Panc1 (cell line): Measurements from ENCODE around the gene ROBO1. TPM values are rescaled to one million over a fixed set of nuclear protein-coding genes. Genes with fewer than 3 reads are reported as not detected.

Source experiments
- ATAC-seq: fragments of 200-7000 bp; cut with Tn5 transposase; 2 replicates; pipeline ENCODE4 v1.9.1; 2020; ENCODE audit warnings: mild to moderate bottlenecking, moderate library complexity
- BruUV-seq: library from RNA; stranded (reverse); fragments of 400-500 nt; replicated peaks from 2 replicates; lab custom pipeline; 2021; lab: Mats Ljungman, UMichigan
- CTCF ChIA-PET: fragments of 300-600 bp; sonication (Branson Sonifier 250); formaldehyde crosslinking; loops from one replicate; lab custom pipeline; 2022; ENCODE audit warnings: antibody characterized with exemption; lab: Charles Lee
- POLR2A ChIA-PET: fragments of 300-600 bp; sonication (Branson Sonifier 250); formaldehyde crosslinking; loops from one replicate; lab custom pipeline; 2022; ENCODE audit warnings: antibody characterized with exemption; lab: Charles Lee
- DNase-seq: peaks from one replicate; pipeline ENCODE4 v3.0.0-alpha.2; 2010; ENCODE audit warnings: low read depth, low spot score
- H3K27ac ChIP-seq: 2 replicates; pipeline ENCODE4 v1.5.1; 2011; ENCODE audit warnings: mild to moderate bottlenecking, low read length, inconsistent platforms
- H3K27me3 ChIP-seq: fragments of 200-500 bp; sonication (Bioruptor generic); 2 replicates; pipeline ENCODE4 v1.6.0; 2014; ENCODE audit warnings: low read length, inconsistent platforms; ENCODE audit not compliant: control insufficient read depth, insufficient read depth
- H3K36me3 ChIP-seq: fragments of 200-500 bp; sonication (Bioruptor generic); 2 replicates; pipeline ENCODE4 v1.5.1; 2014; ENCODE audit warnings: inconsistent platforms, mild to moderate bottlenecking, low read length, moderate library complexity; ENCODE audit not compliant: control insufficient read depth, insufficient read depth
- H3K4me1 ChIP-seq: 2 replicates; pipeline ENCODE4 v1.5.1; 2011; ENCODE audit warnings: inconsistent platforms, mild to moderate bottlenecking, low read length, moderate library complexity; ENCODE audit not compliant: control insufficient read depth, insufficient read depth
- H3K4me3 ChIP-seq, 2 experiments: 2 replicates each; pipeline ENCODE4 v1.5.1; 2011 to 2012; ENCODE audit warnings: low read depth in 2 of 2, low read length in 2 of 2, mild to moderate bottlenecking in 2 of 2, inconsistent platforms in 1 of 2, moderate library complexity in 1 of 2
- H3K9me3 ChIP-seq: fragments of 200-500 bp; sonication (Bioruptor generic); 2 replicates; pipeline ENCODE4 v1.5.1; 2014; ENCODE audit warnings: low read depth, mild to moderate bottlenecking, inconsistent platforms, low read length, moderate library complexity; ENCODE audit not compliant: control insufficient read depth, insufficient read depth
- POLR2AphosphoS5 ChIP-seq: IDR thresholded peaks from 2 replicates; pipeline ENCODE4 v1.6.1; 2012; ENCODE audit warnings: mild to moderate bottlenecking, low read depth, low read length, moderate library complexity
- REST ChIP-seq, 2 experiments: IDR thresholded peaks; 2 replicates each; pipeline ENCODE4 v1.6.1; 2011 to 2012; ENCODE audit warnings: low read depth in 2 of 2, control low read depth in 1 of 2, low read length in 1 of 2, mild to moderate bottlenecking in 1 of 2, moderate library complexity in 1 of 2; ENCODE audit not compliant: insufficient read depth in 1 of 2
- SIN3A ChIP-seq: IDR thresholded peaks from 2 replicates; pipeline ENCODE4 v1.6.1; 2012; ENCODE audit warnings: low read depth, mild to moderate bottlenecking, low read length, moderate library complexity, borderline replicate concordance; ENCODE audit not compliant: insufficient read depth
- TCF7L2 ChIP-seq: IDR thresholded peaks from 2 replicates; pipeline ENCODE4 v1.6.1; 2011; ENCODE audit warnings: mild to moderate bottlenecking, low read depth, low read length, inconsistent platforms
- in situ Hi-C: cut with HindIII; loops from 2 replicates; pipeline ENCODE4 v1.10.0; 2016; ENCODE audit warnings: low sequenced_read_pairs, low pct_unique_long_range_greater_than_20kb
- intact Hi-C: fragments of 100-400 bp; cut with micrococcal nuclease; formaldehyde crosslinking; loops from one replicate; pipeline ENCODE4 v1.10.0; 2022; ENCODE audit not compliant: unreplicated experiment
- total RNA-seq: library from RNA; stranded (reverse); gene quantifications from one replicate; pipeline ENCODE4 v1.2.1, GENCODE V29; 2021; ENCODE audit not compliant: unreplicated experiment
- TF ChIP-seq, protein P1 (sequence below): fragments of 450-650 bp; IDR thresholded peaks from 2 replicates; pipeline ENCODE4 v1.5.1; 2017; ENCODE audit warnings: mild to moderate bottlenecking

The ROBO1 gene
- total RNA-seq, 1 experiment from 2014 or later = 61.6 TPM

DNA sequence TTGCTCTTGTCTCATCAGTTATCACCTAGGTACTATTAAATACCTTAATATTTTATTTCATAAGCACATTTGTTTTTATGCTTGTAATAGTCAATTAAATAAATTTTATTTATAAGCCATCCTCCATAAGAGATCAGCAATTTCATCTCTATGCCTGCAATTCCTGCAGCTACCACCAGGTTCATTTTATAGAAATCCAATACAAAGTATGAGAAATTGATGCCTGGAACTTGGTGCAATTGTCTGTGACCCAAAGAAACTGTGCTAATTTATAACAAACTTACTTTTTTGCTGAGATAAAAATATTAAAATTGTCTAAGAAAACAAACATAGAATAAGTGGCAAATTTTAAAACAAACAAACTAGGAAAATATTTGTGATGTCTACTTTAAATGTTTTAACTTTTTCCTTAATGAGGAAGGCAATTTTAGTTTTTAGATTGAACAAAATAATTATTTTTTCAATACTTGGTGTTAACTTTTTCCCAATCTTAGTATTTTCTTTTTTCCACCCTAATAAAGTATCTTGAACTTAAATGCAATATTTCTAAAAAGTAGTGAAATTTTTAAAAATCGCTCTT lies 1026.6 kb downstream of the ROBO1 start:
- no TSS peak for BruUV-seq
- intact Hi-C loops = no loop called here
- H3K4me3 ChIP-seq = no peak overlapping the region
- no peaks in the 10 kb centered on the region for H3K27me3 ChIP-seq
- H3K9me3 ChIP-seq = no peaks in the 10 kb centered on the region
- H3K36me3 ChIP-seq = no peaks in the 10 kb centered on the region
- in situ Hi-C loops = no loop called here
- no peak for ATAC-seq
- DNase-seq = no peak
- POLR2A ChIA-PET = no interaction called here
- CTCF ChIA-PET = no interaction called here
- H3K27ac ChIP-seq = no peak overlapping the region
- TF ChIP-seq REST (IDR thresholded peaks at IDR 0.05; ENCODE audit: insufficient read depth in 1 of 2, low read depth in 2 of 2, low read length in 1 of 2) = no peak
- TF ChIP-seq, protein P1, sequence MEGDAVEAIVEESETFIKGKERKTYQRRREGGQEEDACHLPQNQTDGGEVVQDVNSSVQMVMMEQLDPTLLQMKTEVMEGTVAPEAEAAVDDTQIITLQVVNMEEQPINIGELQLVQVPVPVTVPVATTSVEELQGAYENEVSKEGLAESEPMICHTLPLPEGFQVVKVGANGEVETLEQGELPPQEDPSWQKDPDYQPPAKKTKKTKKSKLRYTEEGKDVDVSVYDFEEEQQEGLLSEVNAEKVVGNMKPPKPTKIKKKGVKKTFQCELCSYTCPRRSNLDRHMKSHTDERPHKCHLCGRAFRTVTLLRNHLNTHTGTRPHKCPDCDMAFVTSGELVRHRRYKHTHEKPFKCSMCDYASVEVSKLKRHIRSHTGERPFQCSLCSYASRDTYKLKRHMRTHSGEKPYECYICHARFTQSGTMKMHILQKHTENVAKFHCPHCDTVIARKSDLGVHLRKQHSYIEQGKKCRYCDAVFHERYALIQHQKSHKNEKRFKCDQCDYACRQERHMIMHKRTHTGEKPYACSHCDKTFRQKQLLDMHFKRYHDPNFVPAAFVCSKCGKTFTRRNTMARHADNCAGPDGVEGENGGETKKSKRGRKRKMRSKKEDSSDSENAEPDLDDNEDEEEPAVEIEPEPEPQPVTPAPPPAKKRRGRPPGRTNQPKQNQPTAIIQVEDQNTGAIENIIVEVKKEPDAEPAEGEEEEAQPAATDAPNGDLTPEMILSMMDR = peak; percentile 53; the same call in 1 of the 2 replicates
- TF ChIP-seq POLR2AphosphoS5 = no peak
- TF ChIP-seq SIN3A = no peak
- H3K4me1 ChIP-seq = no peaks in the 10 kb centered on the region

- no TSS peak for BruUV-seq
- Histone ChIP-seq H3K9me3 (no peaks in the 10 kb centered on the region), H3K27ac (no peak overlapping the region), H3K4me3 (no peak overlapping the region), H3K36me3 (no peaks in the 10 kb centered on the region), H3K4me1 (no peaks in the 10 kb centered on the region), H3K27me3 (no peaks in the 10 kb centered on the region)
- TF ChIP-seq TCF7L2 = no peak
- no peak for TF ChIP-seq POLR2AphosphoS5
- TF ChIP-seq REST (IDR thresholded peaks at IDR 0.05; ENCODE audit: insufficient read depth in 1 of 2, low read depth in 2 of 2, low read length in 1 of 2) = no peak
- TF ChIP-seq, protein P1 = no peak
- no peak for TF ChIP-seq SIN3A
- in situ Hi-C loops = no loop called here
- DNase-seq = no peak
- POLR2A ChIA-PET = no interaction called here
- intact Hi-C loops = no loop called here
- CTCF ChIA-PET = no interaction called here
- no peak for ATAC-seq
Measured at GRCh38 chr3:78738833-78739232, 1029.0 kb downstream of the ROBO1 start.
